Activated naive CD8-positive, alpha-beta T cell (primary cell): ENCODE data around the gene LHX4.
A peak's percentile ranks its signal among the peaks of the same experiment; 100 is the strongest.

Source experiments
- H3K27ac Mint-ChIP-seq: one replicate; pipeline ENCODE4 v1.8.0; 2021; ENCODE audit warnings: mixed read lengths
- H3K27me3 Mint-ChIP-seq: one replicate; pipeline ENCODE4 v1.8.0; 2021; ENCODE audit warnings: mixed read lengths
- H3K36me3 Mint-ChIP-seq: one replicate; pipeline ENCODE4 v1.8.0; 2021; ENCODE audit warnings: mixed read lengths
- H3K4me1 Mint-ChIP-seq: one replicate; pipeline ENCODE4 v1.8.0; 2021; ENCODE audit warnings: low read depth, mixed read lengths
- H3K4me3 Mint-ChIP-seq: one replicate; pipeline ENCODE4 v1.8.0; 2021; ENCODE audit warnings: mild to moderate bottlenecking, mixed read lengths
- H3K9me3 Mint-ChIP-seq: one replicate; pipeline ENCODE4 v1.8.0; 2021; ENCODE audit warnings: low read depth, mixed read lengths

LHX4 gene

GRCh38 chr1:180229483-180230415, at the start of gene LHX4:
TSS of gene LHX4 (plus strand) at chr1:180230264. CDS start at chr1:180230530, 266 bp downstream.
- Mint-ChIP-seq H3K36me3 (no peaks in the 10 kb centered on the region), H3K27me3 (peaks cover 36% of the 10 kb centered on the region), H3K4me3 (peak within 1 kb of the TSS; percentile 82)

GRCh38 chr1:180181048-180181447, 49.0 kb upstream of the LHX4 start:
- Mint-ChIP-seq H3K36me3 (peaks cover 11% of the 10 kb centered on the region), H3K4me1 (no peaks in the 10 kb centered on the region)

More at GRCh38 chr1:180229483-180230415, at the start of gene LHX4:
- Mint-ChIP-seq H3K4me1 (peaks cover 19% of the 10 kb centered on the region), H3K27ac (no peak within 1 kb of the TSS), H3K9me3 (no peaks in the 10 kb centered on the region)

GRCh38 chr1:180181996-180182642, 47.9 kb upstream of the LHX4 start:
- H3K27ac Mint-ChIP-seq = no peak overlapping the region
- H3K4me1 Mint-ChIP-seq = no peaks in the 10 kb centered on the region
- H3K27me3 Mint-ChIP-seq = no peaks in the 10 kb centered on the region
- no peak overlapping the region for H3K4me3 Mint-ChIP-seq
- H3K36me3 Mint-ChIP-seq = peaks cover 13% of the 10 kb centered on the region
- no peaks in the 10 kb centered on the region for H3K9me3 Mint-ChIP-seq

More at GRCh38 chr1:180181048-180181447, 49.0 kb upstream of the LHX4 start:
- H3K27ac Mint-ChIP-seq = no peak overlapping the region
- no peak overlapping the region for H3K4me3 Mint-ChIP-seq
- no peaks in the 10 kb centered on the region for H3K27me3 Mint-ChIP-seq
- no peaks in the 10 kb centered on the region for H3K9me3 Mint-ChIP-seq

- no peaks in the 10 kb centered on the region for H3K27me3 Mint-ChIP-seq
- no peaks in the 10 kb centered on the region for H3K9me3 Mint-ChIP-seq
- H3K27ac Mint-ChIP-seq = no peak overlapping the region
- H3K4me1 Mint-ChIP-seq = no peaks in the 10 kb centered on the region
- no peak overlapping the region for H3K4me3 Mint-ChIP-seq
- H3K36me3 Mint-ChIP-seq = peaks cover 13% of the 10 kb centered on the region
These were observed 47.3 kb upstream of the LHX4 start for GRCh38 chr1:180182643-180183311.

DNA sequence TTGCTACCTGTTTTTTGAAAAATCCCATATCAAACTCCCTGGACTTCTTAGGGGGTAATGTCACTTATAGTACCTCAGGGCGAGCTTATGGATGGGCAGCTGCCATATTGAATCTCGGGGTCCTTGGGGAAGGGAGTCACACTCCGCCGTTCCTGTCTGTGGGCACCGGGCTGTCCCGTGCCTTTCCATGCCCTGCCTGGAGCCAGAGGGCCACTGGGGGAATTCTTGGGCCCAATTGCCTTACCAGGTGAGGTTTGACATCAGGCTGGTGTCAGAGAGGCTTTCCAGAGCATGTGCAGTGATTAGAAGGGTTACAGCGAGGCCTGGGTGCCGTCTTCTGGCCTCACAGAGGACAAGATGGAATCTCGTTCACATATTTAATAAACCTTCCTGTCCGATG, 46.6 kb upstream of the LHX4 start:
- Mint-ChIP-seq H3K4me3 (no peak overlapping the region), H3K27me3 (no peaks in the 10 kb centered on the region), H3K9me3 (no peaks in the 10 kb centered on the region), H3K36me3 (peaks cover 13% of the 10 kb centered on the region), H3K27ac (no peak overlapping the region), H3K4me1 (no peaks in the 10 kb centered on the region)

GRCh38 chr1:180184041-180184440, 46.0 kb upstream of the LHX4 start:
- no peak overlapping the region for H3K27ac Mint-ChIP-seq
- no peaks in the 10 kb centered on the region for H3K27me3 Mint-ChIP-seq
- H3K36me3 Mint-ChIP-seq = peaks cover 13% of the 10 kb centered on the region
- H3K4me3 Mint-ChIP-seq = no peak overlapping the region
- no peaks in the 10 kb centered on the region for H3K4me1 Mint-ChIP-seq
- H3K9me3 Mint-ChIP-seq = no peaks in the 10 kb centered on the region

GRCh38 chr1:180185281-180185680, 44.8 kb upstream of the LHX4 start:
- Mint-ChIP-seq H3K9me3 (no peaks in the 10 kb centered on the region), H3K27me3 (no peaks in the 10 kb centered on the region), H3K4me1 (no peaks in the 10 kb centered on the region), H3K27ac (no peak overlapping the region), H3K4me3 (no peak overlapping the region), H3K36me3 (peaks cover 15% of the 10 kb centered on the region)

DNA sequence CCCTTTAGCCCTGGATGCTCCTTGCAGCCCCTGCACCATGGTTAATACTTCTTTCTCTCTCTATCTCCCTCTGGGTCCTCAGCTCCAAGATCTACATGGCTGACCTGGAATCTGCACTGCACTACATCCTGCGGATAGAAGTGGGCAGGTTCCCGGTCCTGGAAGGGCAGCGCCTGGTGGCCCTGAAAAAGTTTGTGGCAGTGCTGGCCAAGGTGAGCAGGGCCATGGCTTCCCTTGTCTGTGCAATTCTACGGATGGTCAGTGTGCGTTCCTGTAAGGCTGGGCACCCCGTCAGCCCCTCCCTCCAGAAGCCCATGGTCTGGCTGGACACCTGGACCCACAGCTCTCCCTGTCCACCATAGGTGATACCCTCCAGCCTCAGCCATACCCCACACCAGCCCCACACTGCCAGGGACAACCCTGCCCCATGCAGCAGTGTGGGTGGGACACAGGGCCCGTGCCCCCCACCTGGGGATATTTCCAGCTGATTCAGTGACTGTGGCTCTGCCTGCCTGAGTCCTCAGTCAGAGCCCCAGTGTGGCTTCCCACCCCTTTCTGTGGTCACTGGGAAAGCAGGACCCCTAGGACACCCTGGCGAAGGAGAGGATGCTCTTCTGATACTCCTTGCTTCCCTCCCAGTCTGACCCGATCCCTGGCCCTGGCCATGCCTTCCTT, 44.0 kb upstream of the LHX4 start:
- no peak overlapping the region for H3K4me3 Mint-ChIP-seq

DNA sequence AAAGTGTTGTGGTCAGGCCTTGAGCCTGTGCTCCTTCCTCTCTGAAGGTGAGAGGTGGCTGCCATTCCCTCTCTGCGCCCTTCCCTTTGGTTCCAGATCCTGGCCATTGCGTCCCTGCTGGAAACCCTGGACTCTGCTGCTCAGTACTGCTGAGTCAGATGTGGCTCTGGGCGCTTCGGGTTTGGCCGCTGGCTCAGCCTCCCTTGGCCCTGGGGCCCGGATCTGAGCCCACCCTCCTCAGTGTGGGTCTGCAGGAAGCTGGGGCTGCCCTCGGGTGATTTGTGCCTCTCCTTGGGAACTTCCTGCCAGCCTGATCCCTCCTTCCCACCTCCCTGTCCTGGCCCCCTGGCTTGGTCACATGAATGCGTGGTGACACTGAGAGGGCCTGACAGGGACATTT, 43.2 kb upstream of the LHX4 start:
- no peaks in the 10 kb centered on the region for H3K27me3 Mint-ChIP-seq
- no peaks in the 10 kb centered on the region for H3K4me1 Mint-ChIP-seq
- H3K4me3 Mint-ChIP-seq = no peak overlapping the region
- peaks cover 19% of the 10 kb centered on the region for H3K36me3 Mint-ChIP-seq
- H3K27ac Mint-ChIP-seq = no peak overlapping the region
- H3K9me3 Mint-ChIP-seq = no peaks in the 10 kb centered on the region

More for the DNA sequence above, 44.0 kb upstream of the LHX4 start:
- no peak overlapping the region for H3K27ac Mint-ChIP-seq
- no peaks in the 10 kb centered on the region for H3K4me1 Mint-ChIP-seq
- H3K36me3 Mint-ChIP-seq = peaks cover 15% of the 10 kb centered on the region
- no peaks in the 10 kb centered on the region for H3K9me3 Mint-ChIP-seq
- H3K27me3 Mint-ChIP-seq = no peaks in the 10 kb centered on the region

GRCh38 chr1:180187626-180188025, 42.4 kb upstream of the LHX4 start:
- Mint-ChIP-seq H3K27me3 (no peaks in the 10 kb centered on the region), H3K9me3 (no peaks in the 10 kb centered on the region), H3K4me3 (no peak overlapping the region), H3K36me3 (peaks cover 22% of the 10 kb centered on the region), H3K4me1 (no peaks in the 10 kb centered on the region), H3K27ac (no peak overlapping the region)

DNA sequence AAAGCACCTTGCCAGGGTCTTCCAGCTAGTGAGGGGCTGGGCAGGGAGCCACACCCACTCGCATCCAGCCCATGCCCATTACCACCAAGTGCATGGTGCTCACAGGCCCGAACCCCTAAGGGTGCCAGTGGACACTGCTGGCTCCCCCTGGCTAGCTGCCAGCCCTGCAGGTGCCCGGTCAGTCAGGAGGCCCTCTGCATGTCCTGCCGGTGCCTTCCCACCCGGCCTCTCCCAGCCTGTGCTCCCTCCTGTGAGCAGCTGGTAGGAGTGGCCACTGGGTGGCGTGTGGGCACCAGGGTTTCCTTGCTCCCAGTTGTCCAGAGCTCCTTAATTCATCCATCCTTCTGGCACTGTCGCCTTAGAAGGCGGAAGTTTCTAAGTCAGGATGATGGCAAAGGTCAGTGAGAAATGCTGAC, 42.0 kb upstream of the LHX4 start:
- Mint-ChIP-seq H3K27ac (no peak overlapping the region), H3K36me3 (peaks cover 22% of the 10 kb centered on the region), H3K9me3 (no peaks in the 10 kb centered on the region), H3K27me3 (no peaks in the 10 kb centered on the region), H3K4me1 (no peaks in the 10 kb centered on the region), H3K4me3 (no peak overlapping the region)

DNA sequence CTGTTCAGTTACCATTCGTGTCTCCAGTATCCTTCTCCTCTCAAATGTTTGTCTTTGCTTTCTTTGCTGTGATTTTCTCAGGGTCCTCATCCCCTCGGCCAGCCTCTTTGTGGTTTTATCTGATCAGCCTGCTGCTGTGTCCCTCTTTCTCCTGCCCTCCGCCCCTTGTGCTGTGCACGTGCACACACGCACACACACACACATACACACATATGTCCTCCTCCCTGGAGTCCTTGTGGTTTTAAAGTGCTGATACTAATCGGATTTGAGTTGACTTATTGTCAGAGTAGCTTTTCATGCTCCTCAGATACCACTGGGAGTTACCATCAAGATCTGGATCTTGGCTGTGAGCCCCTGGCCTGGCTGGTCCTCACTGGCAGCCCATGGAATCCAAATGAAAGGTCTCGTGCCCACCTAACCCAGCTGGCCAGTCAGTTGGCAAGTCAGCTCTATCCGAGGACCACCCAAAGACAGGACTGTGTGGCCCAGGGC, 41.3 kb upstream of the LHX4 start:
- H3K27ac Mint-ChIP-seq = no peak overlapping the region
- H3K4me1 Mint-ChIP-seq = no peaks in the 10 kb centered on the region
- H3K36me3 Mint-ChIP-seq = peaks cover 22% of the 10 kb centered on the region
- no peak overlapping the region for H3K4me3 Mint-ChIP-seq
- no peaks in the 10 kb centered on the region for H3K27me3 Mint-ChIP-seq
- no peaks in the 10 kb centered on the region for H3K9me3 Mint-ChIP-seq

DNA sequence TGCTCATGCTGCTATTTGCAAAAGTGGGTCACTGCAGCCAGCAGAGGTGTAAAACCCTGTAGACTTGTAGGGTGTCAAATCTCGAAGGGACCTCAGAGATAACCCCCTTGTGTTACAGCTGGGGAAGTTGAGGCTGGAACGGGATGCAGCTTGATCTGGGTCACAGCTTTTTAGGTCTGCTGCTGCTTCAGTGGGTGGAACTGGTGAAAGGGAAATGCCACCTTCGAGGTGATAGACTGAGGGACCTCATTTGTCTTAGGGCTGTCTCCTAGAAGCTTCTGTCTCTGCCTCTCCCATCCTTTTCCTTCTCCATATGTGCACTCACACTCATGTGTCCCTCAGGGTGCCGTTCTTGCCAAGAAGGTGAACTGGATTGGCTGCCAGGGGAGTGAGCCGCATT, 40.0 kb upstream of the LHX4 start:
- Mint-ChIP-seq H3K27me3 (no peaks in the 10 kb centered on the region), H3K36me3 (peaks cover 13% of the 10 kb centered on the region), H3K4me3 (no peak overlapping the region), H3K27ac (no peak overlapping the region), H3K4me1 (no peaks in the 10 kb centered on the region), H3K9me3 (no peaks in the 10 kb centered on the region)

GRCh38 chr1:180192172-180192571, 37.9 kb upstream of the LHX4 start:
- Mint-ChIP-seq H3K27me3 (no peaks in the 10 kb centered on the region), H3K27ac (no peak overlapping the region), H3K36me3 (peaks cover 9% of the 10 kb centered on the region), H3K4me3 (no peak overlapping the region), H3K9me3 (no peaks in the 10 kb centered on the region), H3K4me1 (no peaks in the 10 kb centered on the region)
